AG09309 (cell line): ENCODE measurements around the gene HERC6.

Experiments used
- DNase-seq: peaks from one replicate; pipeline ENCODE4 v3.0.0-alpha.2; 2010; ENCODE audit warnings: low read depth
- H3K4me3 ChIP-seq: 2 replicates; pipeline ENCODE4 v1.5.1; 2011; ENCODE audit warnings: mild to moderate bottlenecking, low read depth, low read length, moderate library complexity; ENCODE audit not compliant: control insufficient read depth
- CTCF ChIP-seq: IDR thresholded peaks from 2 replicates; pipeline ENCODE4 v1.5.1; 2011; ENCODE audit warnings: mild to moderate bottlenecking, low read depth, low read length, inconsistent platforms; ENCODE audit not compliant: insufficient read depth, control insufficient read depth; ENCODE audit errors: missing control alignments

The HERC6 gene

GRCh38 chr4:88390128-88390527, 11.5 kb downstream of the HERC6 start:
- no peak overlapping the region for H3K4me3 ChIP-seq
- no peak for TF ChIP-seq CTCF
- DNase-seq, result no peak

- TF ChIP-seq CTCF, result no peak
- H3K4me3 ChIP-seq, result no peak overlapping the region
- no peak for DNase-seq
Observed at GRCh38 chr4:88391703-88392102, 13.1 kb downstream of the HERC6 start.

GRCh38 chr4:88396681-88397080, 18.0 kb downstream of the HERC6 start:
- no peak for TF ChIP-seq CTCF
- no peak for DNase-seq
- no peak overlapping the region for H3K4me3 ChIP-seq

- no peak for DNase-seq
- no peak overlapping the region for H3K4me3 ChIP-seq
- TF ChIP-seq CTCF, result no peak
Observed at GRCh38 chr4:88398381-88398780, 19.7 kb downstream of the HERC6 start.

- no peak for TF ChIP-seq CTCF
- no peak for DNase-seq
- H3K4me3 ChIP-seq, result no peak overlapping the region
Observed at GRCh38 chr4:88409206-88409605, 30.6 kb downstream of the HERC6 start.

- H3K4me3 ChIP-seq, result no peak overlapping the region
- no peak for DNase-seq
- TF ChIP-seq CTCF, result no peak
Observed at GRCh38 chr4:88409789-88410188, 31.1 kb downstream of the HERC6 start.

GRCh38 chr4:88411491-88412096, 32.9 kb downstream of the HERC6 start:
- no peak for TF ChIP-seq CTCF

More at GRCh38 chr4:88411491-88412096, 32.9 kb downstream of the HERC6 start:
- DNase-seq, result no peak
- no peak overlapping the region for H3K4me3 ChIP-seq
